Calu3 (cell line): ENCODE results near the gene COG8. TPM values are rescaled to one million over a fixed set of nuclear protein-coding genes. Genes with fewer than 3 reads are reported as not detected.

ENCODE experiments used
- BruUV-seq: library from RNA; stranded (reverse); fragments of 400-500 nt; replicated peaks from 2 replicates; lab custom pipeline; 2021; lab: Mats Ljungman, UMichigan
- CTCF ChIA-PET: fragments of 300-600 bp; sonication (Branson Sonifier 250); formaldehyde crosslinking; loops from one replicate; lab custom pipeline; 2022; ENCODE audit warnings: antibody characterized with exemption; lab: Charles Lee
- DNase-seq: peaks from one replicate; pipeline ENCODE4 v3.0.0; 2022
- H3K27ac Mint-ChIP-seq: one replicate; pipeline ENCODE4 v1.8.0; 2022; ENCODE audit warnings: mixed read lengths; ENCODE audit not compliant: unreplicated experiment
- H3K27me3 Mint-ChIP-seq: one replicate; pipeline ENCODE4 v1.8.0; 2022; ENCODE audit warnings: mixed read lengths; ENCODE audit not compliant: unreplicated experiment
- H3K36me3 Mint-ChIP-seq: one replicate; pipeline ENCODE4 v1.8.0; 2022; ENCODE audit warnings: mild to moderate bottlenecking, moderate library complexity, mixed read lengths; ENCODE audit not compliant: insufficient read depth, unreplicated experiment
- H3K4me1 Mint-ChIP-seq: one replicate; pipeline ENCODE4 v1.8.0; 2022; ENCODE audit warnings: mild to moderate bottlenecking, low read depth, mixed read lengths; ENCODE audit not compliant: unreplicated experiment
- H3K4me3 Mint-ChIP-seq: one replicate; pipeline ENCODE4 v1.8.0; 2022; ENCODE audit warnings: mild to moderate bottlenecking, low read depth, moderate library complexity, mixed read lengths; ENCODE audit not compliant: unreplicated experiment
- H3K9me3 Mint-ChIP-seq: one replicate; pipeline ENCODE4 v1.8.0; 2022; ENCODE audit warnings: low read depth, mixed read lengths; ENCODE audit not compliant: unreplicated experiment
- CTCF ChIP-seq: fragments of 200-600 bp; IDR thresholded peaks from one replicate; pipeline ENCODE4 v1.8.0; 2022; ENCODE audit warnings: antibody characterized with exemption; ENCODE audit not compliant: unreplicated experiment
- intact Hi-C: fragments of 100-400 bp; cut with micrococcal nuclease; formaldehyde crosslinking; loops from one replicate; pipeline ENCODE4 v1.10.0; 2022; ENCODE audit not compliant: unreplicated experiment
- total RNA-seq: library from RNA; stranded (reverse); gene quantifications from 2 replicates; pipeline ENCODE4 v1.2.3, GENCODE V29; 2022

COG8 gene
- total RNA-seq, 1 experiment from 2014 or later: 57.4 TPM

GRCh38 chr16:69382421-69382820, 43.1 kb upstream of the COG8 start:
- no peaks in the 10 kb centered on the region for H3K9me3 Mint-ChIP-seq
- intact Hi-C loops: no loop called here
- TF ChIP-seq CTCF: no peak
- H3K4me3 Mint-ChIP-seq: no peak overlapping the region
- DNase-seq: no peak
- BruUV-seq: no TSS peak
- H3K36me3 Mint-ChIP-seq: peaks cover 66% of the 10 kb centered on the region
- no peaks in the 10 kb centered on the region for H3K27me3 Mint-ChIP-seq
- H3K4me1 Mint-ChIP-seq: peaks cover 20% of the 10 kb centered on the region
- CTCF ChIA-PET: no interaction called here
- H3K27ac Mint-ChIP-seq: no peak overlapping the region

GRCh38 chr16:69381231-69381630, 41.9 kb upstream of the COG8 start:
- CTCF ChIA-PET: no interaction called here
- peaks cover 74% of the 10 kb centered on the region for H3K36me3 Mint-ChIP-seq
- no TSS peak for BruUV-seq

GRCh38 chr16:69378760-69379159, 39.4 kb upstream of the COG8 start:
- H3K4me3 Mint-ChIP-seq: no peak overlapping the region
- peaks cover 5% of the 10 kb centered on the region for H3K4me1 Mint-ChIP-seq
- BruUV-seq: no TSS peak
- intact Hi-C loops: no loop called here
- DNase-seq: no peak
- no peak for TF ChIP-seq CTCF
- CTCF ChIA-PET: interaction anchor here (0.6 kb wide), 2 partner anchors 369 to 1988 kb away, joined by 4 to 6 read pairs; no protein-coding TSS in a partner anchor
- peaks cover 56% of the 10 kb centered on the region for H3K36me3 Mint-ChIP-seq
- no peak overlapping the region for H3K27ac Mint-ChIP-seq
- no peaks in the 10 kb centered on the region for H3K9me3 Mint-ChIP-seq
- H3K27me3 Mint-ChIP-seq: no peaks in the 10 kb centered on the region

More at GRCh38 chr16:69381231-69381630, 41.9 kb upstream of the COG8 start:
- no peak for DNase-seq
- H3K27ac Mint-ChIP-seq: no peak overlapping the region
- H3K4me3 Mint-ChIP-seq: no peak overlapping the region
- TF ChIP-seq CTCF: no peak
- H3K9me3 Mint-ChIP-seq: no peaks in the 10 kb centered on the region
- peaks cover 20% of the 10 kb centered on the region for H3K4me1 Mint-ChIP-seq
- intact Hi-C loops: no loop called here
- no peaks in the 10 kb centered on the region for H3K27me3 Mint-ChIP-seq

GRCh38 chr16:69378036-69378435, 38.7 kb upstream of the COG8 start:
- no TSS peak for BruUV-seq
- CTCF ChIA-PET: interaction anchor here (0.6 kb wide), 1 partner anchor 1988 kb away, joined by 4 read pairs; no protein-coding TSS in a partner anchor

More at GRCh38 chr16:69378036-69378435, 38.7 kb upstream of the COG8 start:
- H3K9me3 Mint-ChIP-seq: no peaks in the 10 kb centered on the region
- no peak for TF ChIP-seq CTCF
- no peak for DNase-seq
- intact Hi-C loops: no loop called here
- no peaks in the 10 kb centered on the region for H3K4me1 Mint-ChIP-seq
- H3K4me3 Mint-ChIP-seq: no peak overlapping the region
- H3K27me3 Mint-ChIP-seq: no peaks in the 10 kb centered on the region
- H3K27ac Mint-ChIP-seq: no peak overlapping the region
- peaks cover 50% of the 10 kb centered on the region for H3K36me3 Mint-ChIP-seq
